Measurements from ENCODE around the gene FKBP15.

GRCh38 chr9:113137196-113138168, 83.6 kb downstream of the FKBP15 start:
- TF ChIP-seq CTCF (IDR thresholded peaks at IDR 0.05; ENCODE audit: poor library complexity): no peak
- TF ChIP-seq EZH2 (IDR thresholded peaks at IDR 0.05; ENCODE audit: borderline replicate concordance): no peak

All from hepatocyte (in vitro differentiated cells).